Hematopoietic multipotent progenitor cell treated with erythropoietin and hydrocortisone succinate and interleukin-3 and kit ligand, for 8 days (in vitro differentiated cells): Measurements from ENCODE around the gene DAAM2.

ENCODE experiments used
- DNase-seq: peaks from one replicate; pipeline ENCODE4 v3.0.0-alpha.2; 2015

The DAAM2 gene

DNA sequence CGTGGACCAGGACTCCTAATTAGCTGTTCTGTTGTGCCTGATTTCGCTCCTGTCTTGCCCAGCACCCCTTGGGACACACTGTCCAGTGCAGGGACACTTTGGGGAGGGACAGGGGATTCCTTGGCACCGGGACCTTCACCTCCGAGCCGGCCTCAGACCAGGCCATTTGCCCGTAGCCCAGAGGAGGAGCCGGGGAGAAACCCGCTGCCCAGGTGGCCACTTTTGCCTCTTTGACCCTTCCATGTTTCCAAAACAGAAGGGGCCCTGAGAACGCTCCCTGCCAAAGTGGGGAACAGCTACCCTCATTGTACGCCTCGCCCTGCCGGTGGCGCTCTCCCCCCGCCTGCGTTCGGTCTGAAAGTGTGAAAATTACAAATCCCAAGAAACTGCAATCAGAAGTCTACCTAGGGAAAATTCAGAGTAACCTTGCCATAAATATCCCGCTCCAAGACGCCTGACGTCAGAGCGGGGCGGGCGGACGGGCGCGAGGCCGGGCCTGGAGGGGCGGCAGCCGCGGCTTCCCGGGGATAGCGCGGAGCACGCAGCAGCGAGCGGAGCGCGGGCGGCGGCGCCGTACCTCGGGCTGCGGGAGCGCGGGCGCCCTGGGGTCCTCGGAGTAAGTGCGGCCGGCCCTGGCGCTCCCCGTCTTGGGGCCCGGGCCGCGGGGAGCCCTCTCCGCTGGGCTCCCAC, at the start of gene DAAM2:
Gene DAAM2, plus strand, starts transcription at position 527 of the 690 bp plus-strand sequence. CDS start 63,927 bp downstream, outside the sequence.
- DNase-seq: no peak

DNA sequence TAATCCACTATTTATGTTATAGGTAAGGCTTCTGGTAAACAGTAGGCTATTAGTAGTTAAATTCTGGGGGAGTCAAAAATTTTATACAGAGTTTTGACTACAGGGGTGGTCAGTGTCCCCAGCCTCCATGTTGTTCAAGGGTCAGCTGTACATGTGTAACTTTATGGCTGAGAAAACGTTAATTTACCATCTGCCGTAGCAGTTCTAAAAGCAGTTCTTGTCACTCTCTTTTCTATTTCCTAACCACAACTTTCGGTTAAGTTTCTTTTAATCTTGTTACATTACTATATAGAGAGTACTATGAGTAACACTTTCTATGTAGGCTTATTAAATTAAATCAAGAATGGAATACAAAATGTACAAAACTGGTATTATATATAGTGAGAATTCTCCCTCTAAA, 45.4 kb upstream of the DAAM2 start:
- no peak for DNase-seq

- DNase-seq: no peak
Observed at GRCh38 chr6:39752835-39753724, 39.1 kb upstream of the DAAM2 start.

GRCh38 chr6:39753725-39754045, 38.5 kb upstream of the DAAM2 start:
- DNase-seq: no peak

GRCh38 chr6:39754514-39755115, 37.6 kb upstream of the DAAM2 start:
- no peak for DNase-seq

DNA sequence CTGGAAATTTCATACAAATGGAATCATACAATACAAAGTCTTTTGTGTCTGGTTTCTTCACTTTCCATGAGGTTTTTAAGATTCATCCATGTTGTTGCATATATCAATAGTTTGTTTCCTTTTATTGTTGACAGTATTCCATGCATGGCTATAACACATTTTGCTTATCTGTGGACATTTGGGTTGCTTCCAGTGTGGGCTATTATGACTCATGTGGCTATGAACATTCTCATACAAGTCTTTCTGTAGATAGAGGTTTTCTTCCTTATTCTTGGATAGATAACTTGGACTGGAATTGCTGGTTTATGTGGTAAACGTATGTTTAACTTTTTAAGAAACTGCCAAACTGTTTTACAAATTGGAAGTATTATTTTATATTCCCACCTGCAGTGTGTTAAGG, 36.9 kb upstream of the DAAM2 start:
- no peak for DNase-seq

- DNase-seq: no peak
Observed at GRCh38 chr6:39756582-39756981, 35.6 kb upstream of the DAAM2 start.

DNA sequence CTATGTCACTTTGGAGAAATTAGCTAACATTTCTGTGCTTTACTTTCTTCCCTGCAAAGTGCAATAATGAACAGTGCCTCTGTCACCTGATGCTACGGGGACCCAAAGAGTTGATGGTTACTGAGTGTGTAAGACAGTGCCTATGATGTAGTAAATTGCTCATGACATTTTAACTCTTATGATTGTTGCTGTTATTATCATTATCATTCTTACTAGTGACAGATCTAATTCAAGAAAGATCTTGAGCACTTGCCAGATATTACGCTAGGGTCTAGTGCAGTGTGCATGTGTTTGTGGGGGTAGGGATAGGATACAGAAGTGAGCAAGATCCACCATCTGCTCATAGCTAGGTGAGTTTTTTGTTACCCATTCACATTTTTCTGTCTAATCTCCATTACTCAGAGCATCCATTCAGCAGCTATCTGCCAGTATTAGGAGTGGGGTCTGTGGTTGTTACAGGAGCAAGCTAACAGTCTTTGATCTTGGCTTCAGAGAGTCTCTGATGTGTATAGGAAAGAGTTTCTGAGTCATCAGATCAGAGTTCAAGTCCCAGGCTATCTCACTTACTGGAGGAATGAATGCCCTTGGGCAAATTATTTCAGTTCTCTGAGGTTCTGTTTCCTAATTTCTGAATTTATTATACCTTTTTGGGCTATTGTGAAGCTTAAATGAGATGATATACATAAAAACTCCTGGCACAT, 33.1 kb upstream of the DAAM2 start:
- DNase-seq: no peak

DNA sequence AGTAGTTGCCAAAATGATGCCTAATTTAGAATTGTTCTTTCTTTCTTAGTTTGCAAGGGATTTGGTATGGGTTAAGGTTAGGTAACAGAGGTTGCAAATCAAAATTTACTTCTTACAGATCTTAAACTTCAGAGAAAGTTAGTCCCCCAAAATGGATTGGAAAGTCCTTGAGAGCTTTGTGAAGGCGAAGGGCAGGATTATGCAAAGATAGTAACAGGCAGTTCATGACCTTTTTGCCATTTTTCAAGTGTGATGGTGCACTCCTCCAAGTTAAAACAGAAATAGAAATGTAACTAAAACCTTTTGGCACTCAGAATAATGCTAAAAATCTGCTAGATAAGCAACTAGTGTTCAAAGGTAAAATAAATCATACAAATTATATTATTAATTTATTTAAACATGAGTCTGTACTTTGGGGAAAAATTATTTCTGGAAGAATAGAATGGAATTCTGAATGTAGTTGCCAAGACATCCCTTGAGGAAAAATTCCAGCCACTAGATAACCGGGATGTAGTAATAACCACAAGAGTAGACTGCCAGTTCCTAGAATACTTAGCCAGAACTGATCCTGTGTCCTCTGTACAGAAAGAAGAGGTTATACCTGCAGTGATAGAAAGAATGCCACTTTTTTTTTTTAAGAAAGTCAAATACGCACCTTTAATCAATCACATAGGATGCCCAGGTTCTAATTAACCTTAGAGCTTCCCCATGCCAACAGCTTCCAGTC, 31.8 kb upstream of the DAAM2 start:
- DNase-seq: no peak

DNA sequence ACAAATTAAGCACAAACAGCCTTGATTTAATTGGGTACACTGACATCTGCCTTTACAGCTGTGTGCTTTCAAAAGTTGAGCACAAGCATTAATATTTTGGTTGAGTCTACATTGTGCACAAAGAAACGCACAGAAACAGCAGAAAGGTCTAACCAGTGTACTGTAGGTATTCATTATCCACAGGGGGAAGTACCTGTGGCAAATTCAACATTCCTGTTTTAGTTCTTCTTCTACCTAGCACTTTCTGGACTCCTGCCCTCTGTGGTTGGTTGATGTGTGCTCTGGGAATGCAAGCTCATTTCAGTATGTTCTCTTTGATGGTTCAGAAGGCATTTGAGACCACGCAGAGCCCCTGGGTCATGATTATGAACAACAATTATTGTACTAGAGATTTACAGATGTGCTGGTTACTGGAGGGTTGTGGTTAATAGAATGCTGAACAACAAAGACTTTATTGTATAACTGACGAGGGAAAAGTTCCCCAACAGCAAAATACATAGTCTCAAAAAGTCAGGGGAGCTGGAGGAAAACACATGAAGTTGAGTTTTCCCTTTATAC, 26.6 kb upstream of the DAAM2 start:
- DNase-seq: no peak

DNA sequence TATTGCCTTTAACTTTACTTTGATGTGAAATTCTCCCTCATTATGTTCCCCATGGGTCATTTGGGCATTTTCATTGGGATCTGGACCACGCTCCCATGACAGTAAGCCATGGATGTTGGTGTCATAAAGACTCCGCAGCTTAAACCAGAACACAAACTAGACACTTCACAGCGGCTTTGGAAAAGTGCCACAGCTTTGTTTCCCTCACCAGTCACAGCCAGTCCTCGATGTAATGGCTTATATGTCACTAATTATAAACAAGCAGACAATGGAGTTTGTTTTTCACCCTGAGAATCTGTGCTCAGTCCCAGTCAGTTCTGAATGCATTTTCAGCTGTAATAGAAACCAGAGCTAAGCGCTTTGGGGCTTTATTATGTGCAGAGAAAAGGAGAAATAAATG, 23.2 kb upstream of the DAAM2 start:
- DNase-seq: no peak

GRCh38 chr6:39770446-39770845, 21.7 kb upstream of the DAAM2 start:
- no peak for DNase-seq

DNA sequence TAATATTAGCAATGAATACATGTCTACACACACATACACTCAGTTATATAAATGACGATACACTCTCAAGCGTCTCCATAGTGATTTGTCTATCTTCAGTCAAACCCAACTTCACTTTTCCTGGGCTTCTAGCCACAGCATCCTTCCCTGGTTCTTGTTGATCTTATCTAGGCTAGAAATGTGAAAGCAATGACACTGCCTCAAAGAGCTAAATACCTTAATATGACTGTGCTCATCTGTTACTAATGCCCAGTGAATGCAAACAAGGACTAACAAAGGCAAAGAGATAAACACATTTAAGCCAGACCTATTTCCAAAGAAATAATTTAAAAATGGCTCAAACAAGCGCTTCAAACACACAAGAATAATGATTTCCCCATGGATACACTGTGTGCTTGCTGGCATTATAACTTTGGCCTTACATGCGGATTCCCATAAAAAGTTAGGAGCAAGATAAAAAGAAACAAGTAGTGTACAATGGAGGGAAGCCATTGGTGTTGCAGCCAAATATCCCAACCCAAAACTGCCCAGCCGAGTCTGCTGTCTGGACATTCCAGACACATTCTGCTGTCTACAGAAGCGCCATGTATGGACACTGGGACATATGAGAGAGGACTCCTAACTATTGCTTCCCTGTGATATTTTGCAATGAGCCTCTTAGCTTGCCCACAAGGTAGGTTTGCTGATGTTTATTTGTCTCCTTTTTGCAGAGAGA, 19.5 kb upstream of the DAAM2 start:
- DNase-seq: no peak

- DNase-seq: no peak
Observed at GRCh38 chr6:39773782-39774181, 18.4 kb upstream of the DAAM2 start.

GRCh38 chr6:39776581-39776980, 15.6 kb upstream of the DAAM2 start:
- no peak for DNase-seq

- no peak for DNase-seq
Observed at GRCh38 chr6:39777218-39777617, 15.0 kb upstream of the DAAM2 start.

DNA sequence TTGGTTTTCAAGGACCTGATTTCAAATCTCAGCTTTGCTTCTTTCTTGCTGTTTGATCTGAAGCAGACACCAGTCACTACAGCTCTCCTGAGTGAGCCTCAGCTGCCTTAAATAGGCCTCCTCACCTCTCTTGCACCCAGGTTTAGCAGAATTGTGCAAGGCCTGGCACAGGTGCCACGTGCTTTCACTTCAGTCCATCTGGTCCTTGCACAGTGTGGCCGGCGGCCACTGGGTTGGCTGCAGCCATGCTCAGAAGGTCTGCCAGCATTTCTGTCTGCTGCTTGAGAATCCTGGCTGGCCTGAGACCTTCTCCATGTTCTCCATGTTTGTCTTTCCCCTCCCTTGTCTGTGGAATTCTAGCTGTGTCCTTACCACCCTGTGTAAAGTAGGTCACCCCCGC, 14.5 kb upstream of the DAAM2 start:
- DNase-seq: no peak

DNA sequence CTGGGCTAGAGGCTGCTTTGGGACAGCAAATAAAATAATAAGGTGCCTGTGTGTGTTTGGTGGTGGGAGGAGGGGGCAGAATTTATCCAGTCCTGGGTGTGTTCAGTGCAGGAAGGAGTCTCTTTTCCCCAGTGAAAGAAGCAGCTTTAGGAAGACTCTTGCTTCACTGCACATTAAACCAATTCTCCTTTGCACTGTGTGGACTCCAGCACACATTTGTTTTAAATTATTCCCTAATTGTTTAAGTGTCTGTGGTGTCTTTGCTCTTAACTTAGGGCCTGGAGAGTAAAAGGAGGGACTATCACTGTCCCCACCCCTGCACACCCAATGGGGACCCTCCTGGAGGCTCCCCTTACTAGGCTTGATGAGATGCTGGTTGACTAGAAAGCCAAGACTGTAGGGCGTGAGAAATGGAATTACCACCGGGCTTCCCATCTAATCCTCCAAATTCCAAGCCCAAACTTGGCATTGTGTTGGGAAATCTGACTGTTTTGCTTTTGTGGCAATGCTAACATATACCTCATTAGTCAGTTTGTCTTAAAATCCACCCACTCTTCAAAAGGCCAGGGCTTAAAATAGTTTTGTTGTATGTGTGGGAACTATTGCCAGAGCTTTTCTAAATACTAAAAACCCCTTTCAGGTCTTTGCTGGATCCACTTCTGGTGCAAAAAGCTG, 13.5 kb upstream of the DAAM2 start:
- DNase-seq: no peak

DNA sequence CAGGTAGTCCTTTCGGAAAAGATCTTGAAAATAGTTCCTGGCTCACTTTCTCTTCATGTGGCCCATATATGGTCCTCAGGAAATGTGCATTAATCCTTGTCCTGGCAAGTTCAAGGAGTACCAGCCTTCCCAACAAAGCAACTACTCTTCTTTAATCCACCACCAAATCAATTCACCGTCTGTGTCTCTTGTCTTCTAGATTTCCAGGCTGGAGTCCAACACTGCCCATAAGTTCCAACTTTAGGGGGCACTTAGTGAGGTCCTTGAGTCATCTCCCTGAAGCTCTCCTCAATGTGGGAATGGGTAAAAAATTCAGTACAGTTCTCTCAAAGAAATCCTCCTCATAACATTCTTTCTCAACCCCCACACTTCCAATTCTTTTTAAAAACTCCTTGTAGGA, 6.9 kb upstream of the DAAM2 start:
- DNase-seq: no peak

DNA sequence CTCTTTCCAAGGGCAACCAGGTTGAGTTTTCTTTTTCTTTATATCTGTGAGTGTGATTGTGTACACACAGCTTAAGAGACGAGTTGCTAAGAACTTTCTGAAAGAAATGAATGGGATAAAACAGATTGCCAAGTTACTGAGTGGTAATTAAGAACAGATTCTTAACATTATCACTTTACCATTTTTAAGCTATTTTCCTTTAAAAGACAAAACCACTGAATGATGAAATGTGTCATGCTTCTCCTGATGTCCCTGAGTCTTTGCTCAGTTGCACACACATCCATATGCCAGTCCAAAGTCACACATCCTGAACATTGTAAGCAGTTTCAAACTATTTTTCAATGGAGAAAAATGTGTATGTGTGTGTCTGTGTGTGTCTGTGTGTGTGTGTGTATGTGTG, 5.5 kb upstream of the DAAM2 start:
- DNase-seq: no peak

GRCh38 chr6:39787322-39787721, 4.9 kb upstream of the DAAM2 start:
- DNase-seq: no peak
